Measurements from ENCODE around the gene KCNF1.

KCNF1 gene

GRCh38 chr2:10879624-10880585, 31.8 kb upstream of the KCNF1 start:
- H3K4me3 ChIP-seq (replicated peaks; ENCODE audit: low read depth, low read length), result no peak overlapping the region
- no peak for TF ChIP-seq CTCF (IDR thresholded peaks at IDR 0.05; ENCODE audit: low read depth, low read length, missing control alignments)
- DNase-seq (ENCODE audit: extremely low read depth, low read depth), result no peak

DNA sequence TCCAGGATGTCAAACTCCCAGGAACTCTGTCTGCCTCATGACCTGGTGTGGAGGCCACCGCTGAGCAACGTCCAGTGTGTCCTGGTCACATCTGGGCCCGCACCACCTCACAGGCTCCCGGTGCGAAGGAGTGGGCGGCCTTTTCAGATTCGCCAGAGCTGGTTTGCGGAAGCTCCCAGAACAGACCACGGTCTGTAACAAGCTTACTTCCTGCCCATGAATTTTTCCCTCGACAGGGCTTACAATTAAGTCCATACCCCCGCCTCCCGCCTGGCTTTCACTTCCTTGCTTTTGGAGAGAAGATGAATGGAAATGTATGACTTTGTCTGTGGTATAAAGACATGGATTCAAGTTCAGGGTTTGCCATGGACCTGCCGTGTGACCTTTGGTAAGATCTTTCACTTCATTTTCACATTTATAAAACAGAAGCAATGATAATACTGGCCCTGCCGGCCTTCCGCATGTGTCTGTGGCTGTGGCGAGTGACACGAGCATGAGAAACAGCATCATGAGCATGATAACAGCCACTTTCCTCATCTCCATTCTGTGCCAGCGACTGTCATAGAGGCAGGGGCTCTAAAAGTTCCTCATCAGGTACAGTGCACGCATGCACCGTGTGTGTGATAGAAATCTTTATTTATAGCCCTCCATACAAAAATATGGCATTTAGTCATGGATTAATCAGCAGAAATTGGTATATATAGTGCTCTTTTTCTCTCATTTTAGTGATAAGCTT, 31.0 kb upstream of the KCNF1 start:
- DNase-seq (ENCODE audit: extremely low read depth, low read depth), result no peak

GRCh38 chr2:10882568-10882967, 29.2 kb upstream of the KCNF1 start:
- TF ChIP-seq CTCF (IDR thresholded peaks at IDR 0.05; ENCODE audit: low read depth, low read length, missing control alignments), result no peak
- H3K4me3 ChIP-seq (replicated peaks; ENCODE audit: low read depth, low read length), result no peak overlapping the region
- DNase-seq (ENCODE audit: extremely low read depth, low read depth), result no peak

More for the DNA sequence above, 31.0 kb upstream of the KCNF1 start:
- TF ChIP-seq CTCF (IDR thresholded peaks at IDR 0.05; ENCODE audit: low read depth, low read length, missing control alignments), result no peak
- H3K4me3 ChIP-seq (replicated peaks; ENCODE audit: low read depth, low read length), result no peak overlapping the region

GRCh38 chr2:10883066-10883465, 28.7 kb upstream of the KCNF1 start:
- no peak overlapping the region for H3K4me3 ChIP-seq (replicated peaks; ENCODE audit: low read depth, low read length)
- no peak for DNase-seq (ENCODE audit: extremely low read depth, low read depth)
- no peak for TF ChIP-seq CTCF (IDR thresholded peaks at IDR 0.05; ENCODE audit: low read depth, low read length, missing control alignments)

DNA sequence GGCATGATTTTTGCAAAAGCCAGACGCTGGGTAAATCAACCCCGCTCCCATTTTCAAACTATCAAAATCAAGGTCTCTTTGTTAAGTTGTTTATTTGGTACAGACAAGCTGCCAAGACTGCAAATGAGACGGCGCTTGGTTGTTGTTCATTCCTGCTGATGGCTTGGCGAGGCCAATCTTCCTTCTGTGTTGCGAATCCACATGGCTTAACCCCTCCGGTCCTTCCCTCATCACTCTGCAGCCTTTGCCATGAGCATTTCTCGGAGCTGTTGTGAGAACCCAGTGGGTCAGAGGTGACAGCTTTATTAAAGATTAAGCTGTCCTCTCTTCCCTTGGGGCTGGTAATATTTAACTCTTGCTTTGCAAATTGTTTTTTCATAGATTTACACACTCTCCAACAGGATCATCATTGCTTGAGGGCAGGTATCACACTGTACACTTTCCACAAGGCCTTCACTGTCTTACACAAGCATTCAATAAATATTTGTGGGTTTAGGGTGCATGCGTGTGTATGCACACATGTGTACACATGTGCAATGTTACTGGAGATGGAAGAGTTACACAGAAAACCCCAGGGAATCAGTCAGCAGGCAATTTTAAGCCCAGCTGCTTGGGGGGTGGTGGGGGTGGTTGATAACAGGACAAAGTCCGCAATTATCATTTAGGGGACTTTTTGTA, 27.8 kb upstream of the KCNF1 start:
- no peak for TF ChIP-seq CTCF (IDR thresholded peaks at IDR 0.05; ENCODE audit: low read depth, low read length, missing control alignments)
- no peak overlapping the region for H3K4me3 ChIP-seq (replicated peaks; ENCODE audit: low read depth, low read length)
- no peak for DNase-seq (ENCODE audit: extremely low read depth, low read depth)

DNA sequence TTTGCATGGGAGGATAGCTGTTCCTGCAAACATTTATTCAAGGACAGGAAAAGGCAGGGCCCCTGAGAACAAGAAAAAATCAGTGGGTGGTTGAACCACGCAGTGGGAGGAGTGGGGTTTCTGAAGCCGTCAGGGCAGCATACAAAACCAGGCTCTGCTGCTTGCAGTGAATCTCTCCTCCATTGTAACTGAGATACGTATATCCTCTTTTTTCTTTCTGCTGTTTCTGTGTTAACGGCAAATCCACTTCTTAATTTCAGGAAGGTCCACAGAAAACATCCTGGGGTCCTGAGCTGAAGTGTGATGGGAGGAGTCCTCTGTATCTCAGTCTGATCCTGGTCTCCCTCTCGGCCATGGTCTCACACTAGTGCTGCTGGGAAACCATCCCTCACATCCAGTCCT, 27.2 kb upstream of the KCNF1 start:
- no peak overlapping the region for H3K4me3 ChIP-seq (replicated peaks; ENCODE audit: low read depth, low read length)
- TF ChIP-seq CTCF (IDR thresholded peaks at IDR 0.05; ENCODE audit: low read depth, low read length, missing control alignments), result no peak
- no peak for DNase-seq (ENCODE audit: extremely low read depth, low read depth)
